ENCODE results near the gene CHI3L2. TPM values are rescaled to one million over a fixed set of nuclear protein-coding genes. Genes with fewer than 3 reads are reported as not detected.

The CHI3L2 gene
- total and polyA plus RNA-seq, 10 of the 15 experiments (the other 5 are each of a cell fraction or from before 2014, with no cell fraction given) = 37.1 to 508 (median 98.3) TPM

GRCh38 chr1:111217183-111217910 lies 10.2 kb upstream of the CHI3L2 start (continued):
- TF ChIP-seq ATF2 (IDR thresholded peaks at IDR 0.05; ENCODE audit: low read length) (no peak), POU2F2 (IDR thresholded peaks at IDR 0.05; ENCODE audit: borderline replicate concordance, low read depth, low read length) (no peak), SPI1 (IDR thresholded peaks at IDR 0.05; ENCODE audit: borderline replicate concordance, insufficient read depth, low read depth, low read length) (no peak), SMC3 (IDR thresholded peaks at IDR 0.05; ENCODE audit: borderline replicate concordance, low read length) (no peak), YBX1 (IDR thresholded peaks at IDR 0.05) (no peak), FOXK2 (IDR thresholded peaks at IDR 0.05) (no peak), RBBP5 (conservative IDR thresholded peaks at IDR 0.05) (no peak), BCL11A (IDR thresholded peaks at IDR 0.05; ENCODE audit: low read depth, low read length) (peak; percentile 80; the same call in 1 of the 2 replicates), LARP7 (IDR thresholded peaks at IDR 0.05) (no peak), CBFB (IDR thresholded peaks at IDR 0.05; ENCODE audit: low read depth) (peak; percentile 62; the same call in 1 of the 2 replicates), MTA2 (IDR thresholded peaks at IDR 0.05; ENCODE audit: low read depth) (no peak), REST (IDR thresholded peaks at IDR 0.05; ENCODE audit: low read depth, low read length) (no peak), ZNF622 (IDR thresholded peaks at IDR 0.05) (no peak), IRF4 (IDR thresholded peaks at IDR 0.05; ENCODE audit: low read depth, low read length) (peak; percentile 58; the same call in 1 of the 2 replicates), PKNOX1 (IDR thresholded peaks at IDR 0.05) (no peak), YY1 (IDR thresholded peaks at IDR 0.05; ENCODE audit: low read depth, low read length) (no peak), HDAC6 (IDR thresholded peaks at IDR 0.05; ENCODE audit: unreplicated experiment) (no peak), MYB (IDR thresholded peaks at IDR 0.05; ENCODE audit: borderline replicate concordance, low read depth, low read length) (no peak), HSF1 (IDR thresholded peaks at IDR 0.05; ENCODE audit: low read depth, low read length) (no peak), IRF3 (IDR thresholded peaks at IDR 0.05) (no peak), HDAC2 (IDR thresholded peaks at IDR 0.05) (no peak)

Data from GM12878 (cell line).